BLaER1 (cell line): ENCODE results near the gene CDH13.
A peak's percentile ranks its signal among the peaks of the same experiment; 100 is the strongest.

Experiments
- H3K27ac ChIP-seq: shearing (Covaris generic); formaldehyde crosslinking; 2 replicates; pipeline ENCODE4 v1.8.1; 2022
- H3K27me3 ChIP-seq: shearing (Covaris generic); formaldehyde crosslinking; 2 replicates; pipeline ENCODE4 v1.8.1; 2022
- H3K36me3 ChIP-seq: shearing (Covaris generic); formaldehyde crosslinking; 2 replicates; pipeline ENCODE4 v1.8.1; 2022
- H3K4me1 ChIP-seq: shearing (Covaris generic); formaldehyde crosslinking; 2 replicates; pipeline ENCODE4 v1.8.1; 2022
- H3K4me2 ChIP-seq: shearing (Covaris generic); formaldehyde crosslinking; 2 replicates; pipeline ENCODE4 v1.8.1; 2022
- H3K4me3 ChIP-seq: shearing (Covaris generic); formaldehyde crosslinking; 2 replicates; pipeline ENCODE4 v1.8.1; 2022
- H3K9ac ChIP-seq: shearing (Covaris generic); formaldehyde crosslinking; 2 replicates; pipeline ENCODE4 v1.8.1; 2022
- H3K9me3 ChIP-seq: shearing (Covaris generic); formaldehyde crosslinking; 2 replicates; pipeline ENCODE4 v1.8.1; 2022
- H4K20me1 ChIP-seq: shearing (Covaris generic); formaldehyde crosslinking; 2 replicates; pipeline ENCODE4 v1.8.1; 2022
- Cebpa-rat ChIP-seq: shearing (Covaris generic); IDR thresholded peaks from 2 replicates; pipeline ENCODE4 v1.8.1; 2022

The CDH13 gene

DNA sequence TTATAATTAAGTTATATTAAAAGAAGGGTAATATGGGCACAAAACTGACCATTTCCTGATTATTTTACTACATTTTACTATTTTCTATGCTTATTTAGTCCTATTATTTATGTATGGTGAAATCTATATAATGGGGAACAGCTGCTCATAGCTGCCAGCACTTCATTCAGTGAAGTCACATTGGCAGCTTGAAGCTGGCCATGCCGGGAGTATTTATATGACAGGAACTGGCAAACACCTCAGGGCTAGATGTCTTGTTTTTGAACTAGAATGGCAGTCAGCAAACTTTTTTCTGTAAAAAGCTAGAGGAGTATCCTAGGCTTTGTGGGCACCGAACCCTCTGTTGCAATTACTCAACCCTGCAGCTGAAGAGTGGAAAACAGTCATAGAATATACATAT, 104.1 kb downstream of the CDH13 start:
- no peak overlapping the region for H3K4me3 ChIP-seq
- no peaks in the 10 kb centered on the region for H3K27me3 ChIP-seq
- peaks cover 38% of the 10 kb centered on the region for H3K4me1 ChIP-seq
- H3K27ac ChIP-seq = no peak overlapping the region
- TF ChIP-seq Cebpa-rat = no peak
- peaks cover 6% of the 10 kb centered on the region; the same call in 1 of the 2 replicates for H3K36me3 ChIP-seq
- no peak overlapping the region for H3K4me2 ChIP-seq
- H3K9me3 ChIP-seq = peaks cover 50% of the 10 kb centered on the region
- no peak overlapping the region for H3K9ac ChIP-seq
- H4K20me1 ChIP-seq = no peaks in the 10 kb centered on the region

DNA sequence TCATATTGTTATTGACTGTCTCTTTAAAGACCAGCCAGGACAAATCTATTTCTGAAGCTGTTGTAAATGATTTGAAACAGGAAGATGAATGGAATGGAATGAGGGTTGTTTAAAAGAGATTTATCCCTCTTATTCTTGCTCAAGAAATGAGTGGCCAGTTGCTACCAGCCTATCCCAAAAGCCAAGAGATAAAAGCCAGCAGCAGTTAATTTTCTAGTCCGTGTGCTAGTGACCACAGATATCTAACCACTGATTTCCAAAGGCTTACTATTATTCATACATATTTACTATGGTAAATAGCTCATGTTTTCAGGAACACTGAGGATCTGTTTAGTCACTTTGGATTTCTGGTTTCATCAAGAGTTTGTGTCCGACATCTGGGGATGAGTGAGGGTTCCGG, 105.7 kb downstream of the CDH13 start:
- Histone ChIP-seq H3K27me3 (no peaks in the 10 kb centered on the region), H3K4me2 (no peak overlapping the region), H4K20me1 (no peaks in the 10 kb centered on the region), H3K9ac (no peak overlapping the region), H3K4me1 (peaks cover 49% of the 10 kb centered on the region), H3K9me3 (peaks cover 54% of the 10 kb centered on the region), H3K4me3 (no peak overlapping the region), H3K36me3 (peaks cover 6% of the 10 kb centered on the region; the same call in 1 of the 2 replicates), H3K27ac (no peak overlapping the region)
- TF ChIP-seq Cebpa-rat = no peak

DNA sequence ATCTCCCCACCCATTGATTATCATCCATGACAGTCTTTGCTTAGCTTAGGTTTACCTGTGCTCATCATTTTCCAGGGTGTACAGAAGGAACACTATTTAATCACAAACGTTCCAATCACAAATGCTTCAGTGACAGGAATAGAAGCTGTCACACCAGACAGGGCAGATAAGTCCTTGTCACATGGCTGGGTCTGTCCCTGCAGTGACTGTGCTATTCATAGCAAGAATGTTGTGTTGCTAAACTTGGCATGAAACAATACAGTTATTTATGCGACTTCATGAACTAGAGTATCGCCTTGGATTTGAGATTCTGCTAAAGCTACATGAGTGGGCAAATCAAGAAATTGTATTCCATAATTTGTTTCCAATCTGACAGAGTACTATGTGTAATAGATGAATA, 108.4 kb downstream of the CDH13 start:
- Histone ChIP-seq H3K36me3 (no peaks in the 10 kb centered on the region), H3K9ac (0 out of 2 replicates have a peak overlapping the region, but pooled peaks have one; percentile 22), H3K4me2 (peak overlapping the region; percentile 76), H3K27me3 (no peaks in the 10 kb centered on the region), H3K4me1 (peaks cover 36% of the 10 kb centered on the region), H3K27ac (peak overlapping the region; percentile 15; the same call in 1 of the 2 replicates), H3K9me3 (peaks cover 31% of the 10 kb centered on the region), H3K4me3 (peak overlapping the region; percentile 6; the same call in 1 of the 2 replicates), H4K20me1 (no peaks in the 10 kb centered on the region)
- no peak for TF ChIP-seq Cebpa-rat

DNA sequence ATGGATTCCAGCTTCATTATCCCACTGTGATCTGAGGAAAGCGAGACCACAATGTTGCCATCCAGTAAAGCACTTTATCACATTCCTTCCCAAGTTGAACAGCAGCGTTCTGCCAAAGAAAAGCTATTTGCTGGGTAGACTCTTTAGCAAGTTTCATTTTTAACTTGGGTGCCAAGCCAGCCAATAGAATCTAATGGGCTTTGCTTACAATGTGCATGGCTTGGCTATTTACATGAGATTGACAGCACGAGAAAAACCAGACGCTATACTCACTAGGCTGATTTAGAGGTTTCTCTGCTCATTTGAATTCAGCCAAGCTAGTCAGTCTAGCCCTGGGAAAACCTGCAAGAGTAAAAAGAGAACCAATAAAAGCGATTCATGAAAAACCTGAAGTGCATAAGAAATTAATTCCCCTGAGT, 108.9 kb downstream of the CDH13 start:
- no peaks in the 10 kb centered on the region for H3K36me3 ChIP-seq
- peaks cover 40% of the 10 kb centered on the region for H3K4me1 ChIP-seq
- peak overlapping the region; percentile 15; the same call in 1 of the 2 replicates for H3K27ac ChIP-seq
- no peak for TF ChIP-seq Cebpa-rat
- H3K4me3 ChIP-seq = peak overlapping the region; percentile 6; the same call in 1 of the 2 replicates
- H3K4me2 ChIP-seq = peak overlapping the region; percentile 76
- H3K9me3 ChIP-seq = peaks cover 26% of the 10 kb centered on the region
- H4K20me1 ChIP-seq = no peaks in the 10 kb centered on the region
- H3K9ac ChIP-seq = no peak overlapping the region
- no peaks in the 10 kb centered on the region for H3K27me3 ChIP-seq

DNA sequence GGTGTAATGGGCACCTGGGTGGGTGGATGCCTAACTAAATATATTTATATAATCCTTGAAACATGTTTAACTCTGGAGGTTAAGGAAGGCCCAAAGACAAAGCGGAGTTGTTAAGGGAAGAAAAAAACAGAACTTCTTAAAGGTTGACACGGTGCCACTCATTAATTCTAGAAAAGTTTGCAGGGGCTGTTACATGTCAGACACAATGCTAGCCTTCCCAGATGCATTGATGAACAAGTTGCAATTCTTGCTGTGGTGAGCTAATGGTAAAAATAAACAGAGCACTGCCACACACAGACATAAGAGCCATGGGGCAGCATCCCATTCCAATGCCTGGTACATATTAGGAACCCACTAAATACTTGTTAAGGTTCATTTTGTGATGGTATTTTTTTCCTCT, 109.5 kb downstream of the CDH13 start:
- Histone ChIP-seq H3K4me2 (peak overlapping the region; percentile 76), H3K9ac (no peak overlapping the region), H3K27ac (no peak overlapping the region; the same call in 1 of the 2 replicates), H3K9me3 (peaks cover 20% of the 10 kb centered on the region; the same call in 1 of the 2 replicates), H3K4me3 (no peak overlapping the region), H3K27me3 (no peaks in the 10 kb centered on the region), H4K20me1 (no peaks in the 10 kb centered on the region), H3K36me3 (no peaks in the 10 kb centered on the region), H3K4me1 (peaks cover 45% of the 10 kb centered on the region)
- TF ChIP-seq Cebpa-rat = no peak

DNA sequence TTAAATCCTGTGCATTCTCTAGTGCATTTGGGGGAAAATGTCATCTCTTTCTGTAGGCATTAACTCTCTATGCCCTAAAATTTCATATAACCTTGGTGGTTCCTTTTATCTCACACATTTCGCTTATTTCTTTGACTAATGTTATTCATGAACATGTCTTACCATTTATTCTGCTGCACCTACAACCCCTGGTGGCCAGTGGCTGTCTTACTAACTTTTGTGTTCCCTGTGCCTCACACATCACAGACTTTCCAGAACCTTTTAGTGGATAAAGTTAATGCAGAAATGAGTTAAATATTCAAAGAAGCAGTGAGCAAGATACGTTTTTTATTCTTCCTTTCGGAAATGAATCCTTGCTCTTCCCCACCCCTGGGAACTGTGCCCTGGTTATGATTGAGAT, 111.9 kb downstream of the CDH13 start:
- no peaks in the 10 kb centered on the region for H4K20me1 ChIP-seq
- TF ChIP-seq Cebpa-rat = no peak
- no peaks in the 10 kb centered on the region for H3K27me3 ChIP-seq
- no peaks in the 10 kb centered on the region for H3K36me3 ChIP-seq
- peaks cover 51% of the 10 kb centered on the region for H3K4me1 ChIP-seq
- no peak overlapping the region for H3K4me3 ChIP-seq
- H3K9me3 ChIP-seq = peaks cover 14% of the 10 kb centered on the region; the same call in 1 of the 2 replicates
- H3K9ac ChIP-seq = no peak overlapping the region
- no peak overlapping the region for H3K4me2 ChIP-seq
- H3K27ac ChIP-seq = no peak overlapping the region

DNA sequence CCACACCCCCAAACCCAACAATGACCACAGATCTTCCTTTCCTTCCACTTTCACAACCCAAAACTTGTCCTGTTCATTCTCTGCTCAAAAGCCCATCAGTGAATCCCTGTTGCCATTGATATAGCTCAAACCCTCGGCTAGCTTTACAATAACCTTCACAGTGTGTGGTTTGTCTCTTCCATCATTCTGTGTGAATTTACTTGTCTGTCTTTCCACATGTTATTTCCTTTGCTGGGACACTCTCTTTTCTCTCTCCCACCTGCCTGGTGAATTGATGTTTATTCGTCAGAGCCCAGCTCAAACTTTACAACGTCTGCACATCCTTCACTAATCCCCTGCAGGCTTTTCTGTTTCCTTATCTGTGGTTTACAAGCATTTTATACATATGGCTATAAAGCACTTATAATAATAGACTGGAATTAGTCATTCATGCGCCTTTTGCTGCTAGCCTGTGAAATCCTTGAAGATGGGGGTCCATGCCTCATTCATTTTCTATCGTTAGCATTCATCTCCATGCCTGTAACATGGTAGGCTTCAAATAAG, 114.4 kb downstream of the CDH13 start:
- Histone ChIP-seq H3K4me1 (peaks cover 26% of the 10 kb centered on the region), H3K9me3 (peaks cover 14% of the 10 kb centered on the region; the same call in 1 of the 2 replicates), H3K4me3 (no peak overlapping the region), H4K20me1 (no peaks in the 10 kb centered on the region), H3K27ac (peak overlapping the region; percentile 15; the same call in 1 of the 2 replicates), H3K27me3 (no peaks in the 10 kb centered on the region), H3K4me2 (peak overlapping the region; percentile 58), H3K36me3 (no peaks in the 10 kb centered on the region), H3K9ac (no peak overlapping the region)
- no peak for TF ChIP-seq Cebpa-rat

DNA sequence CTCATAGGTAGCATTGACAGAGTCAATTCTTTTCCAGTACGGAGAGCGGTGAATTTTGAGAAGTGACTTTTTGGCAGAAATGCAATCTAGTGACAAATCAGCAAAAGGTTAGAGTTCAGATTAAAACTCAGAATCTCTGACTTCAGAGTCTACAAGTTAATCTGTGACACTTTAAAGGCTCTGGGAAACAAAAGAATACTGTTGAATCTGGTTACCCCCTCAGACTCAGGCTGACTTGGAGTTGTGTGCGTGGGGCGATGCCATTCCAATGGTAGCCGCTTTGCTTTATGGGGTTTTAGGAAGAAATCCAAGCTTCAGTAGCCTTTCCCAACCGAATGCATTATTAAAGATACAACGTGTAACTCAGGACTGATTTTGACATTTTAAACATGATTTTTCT, 118.2 kb downstream of the CDH13 start:
- H3K36me3 ChIP-seq = no peaks in the 10 kb centered on the region
- no peaks in the 10 kb centered on the region; the same call in 1 of the 2 replicates for H3K9me3 ChIP-seq
- no peak for TF ChIP-seq Cebpa-rat
- H3K9ac ChIP-seq = no peak overlapping the region
- no peaks in the 10 kb centered on the region for H3K27me3 ChIP-seq
- H4K20me1 ChIP-seq = no peaks in the 10 kb centered on the region
- peaks cover 46% of the 10 kb centered on the region for H3K4me1 ChIP-seq
- H3K27ac ChIP-seq = no peak overlapping the region
- H3K4me3 ChIP-seq = no peak overlapping the region
- no peak overlapping the region for H3K4me2 ChIP-seq

DNA sequence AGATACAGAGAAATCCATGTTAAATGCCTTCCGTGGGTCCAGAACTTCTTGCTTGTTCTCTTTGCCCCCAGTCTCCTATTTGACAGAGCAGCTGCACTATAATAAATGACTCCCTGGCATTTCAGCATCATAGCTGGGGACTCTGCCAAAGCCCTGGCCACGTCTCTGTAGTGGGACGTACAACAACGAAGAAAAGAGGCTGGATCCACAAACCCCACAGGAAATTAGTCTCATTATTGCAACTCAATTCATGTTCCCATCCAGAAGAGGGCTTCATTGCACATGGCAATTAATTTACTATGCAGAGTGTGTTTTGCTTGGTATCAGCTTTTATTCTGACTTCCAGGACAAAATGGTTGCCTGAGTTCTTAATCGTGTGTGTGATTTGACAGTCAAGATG, 121.3 kb downstream of the CDH13 start:
- H3K4me3 ChIP-seq = no peak overlapping the region

DNA sequence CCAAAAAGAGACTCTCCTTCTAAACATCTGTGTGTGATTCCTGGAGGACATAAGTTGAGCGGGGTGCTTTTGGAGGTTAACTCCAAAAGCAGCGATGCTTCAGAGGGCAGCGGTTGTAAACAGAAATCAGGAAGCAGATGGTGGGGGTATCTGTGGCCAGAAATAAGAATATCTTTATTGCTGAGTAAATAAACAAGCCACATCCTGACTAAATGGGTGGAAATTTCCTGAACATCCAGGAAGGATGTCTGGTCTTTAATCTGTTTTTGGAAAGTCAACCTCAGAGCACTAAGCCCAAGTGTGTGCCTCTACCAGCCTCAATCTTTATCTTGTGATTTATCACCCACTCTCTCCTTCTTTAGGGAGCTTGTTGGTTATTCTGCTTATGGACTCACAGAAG, 123.3 kb downstream of the CDH13 start:
- H3K36me3 ChIP-seq = no peaks in the 10 kb centered on the region
- no peaks in the 10 kb centered on the region for H4K20me1 ChIP-seq

More for the DNA sequence above, 121.3 kb downstream of the CDH13 start:
- Histone ChIP-seq H4K20me1 (no peaks in the 10 kb centered on the region), H3K9me3 (no peaks in the 10 kb centered on the region; the same call in 1 of the 2 replicates), H3K4me2 (peak overlapping the region; percentile 90), H3K4me1 (peaks cover 60% of the 10 kb centered on the region), H3K36me3 (no peaks in the 10 kb centered on the region), H3K27me3 (no peaks in the 10 kb centered on the region), H3K9ac (no peak overlapping the region), H3K27ac (peak overlapping the region; percentile 85; the same call in 1 of the 2 replicates)
- no peak for TF ChIP-seq Cebpa-rat

More for the DNA sequence above, 123.3 kb downstream of the CDH13 start:
- Histone ChIP-seq H3K27me3 (no peaks in the 10 kb centered on the region), H3K4me2 (peak overlapping the region; percentile 90), H3K4me3 (peak overlapping the region; percentile 52), H3K27ac (peak overlapping the region; percentile 85), H3K9ac (peak overlapping the region; percentile 49; the same call in 1 of the 2 replicates), H3K9me3 (no peaks in the 10 kb centered on the region), H3K4me1 (peaks cover 69% of the 10 kb centered on the region)
- TF ChIP-seq Cebpa-rat = no peak
